GM23248 (cell line): ENCODE measurements around the gene KCNAB3.

Experiments used
- EZH2 ChIP-seq: fragments of 200-600 bp; sonication (generic); IDR thresholded peaks from 2 replicates; pipeline ENCODE4 v1.6.1; 2018; ENCODE audit warnings: antibody characterized with exemption, mild to moderate bottlenecking; ENCODE audit not compliant: insufficient read depth, poor library complexity, severe bottlenecking
- EZH2phosphoT487 ChIP-seq: fragments of 200-600 bp; sonication (generic); IDR thresholded peaks from 2 replicates; pipeline ENCODE4 v1.6.1; 2018; ENCODE audit warnings: antibody characterized with exemption, moderate library complexity, mild to moderate bottlenecking, low read depth; ENCODE audit not compliant: insufficient read depth

DNA sequence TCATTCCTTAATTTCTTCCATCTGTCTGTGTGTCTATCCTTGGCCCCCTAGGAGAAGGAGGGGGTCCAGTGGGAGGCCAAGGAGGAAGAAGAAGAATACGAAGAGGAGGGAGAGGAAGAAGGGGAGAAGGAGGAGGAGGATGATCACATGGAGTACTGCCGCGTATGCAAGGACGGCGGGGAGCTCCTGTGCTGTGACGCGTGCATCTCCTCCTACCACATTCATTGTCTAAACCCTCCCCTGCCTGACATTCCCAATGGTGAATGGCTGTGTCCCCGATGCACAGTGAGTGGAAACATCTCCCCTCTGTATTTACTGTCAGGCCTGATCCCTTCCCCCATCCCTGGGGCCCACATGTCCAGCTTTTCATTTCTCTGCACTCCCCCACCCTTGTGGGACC, 34.8 kb downstream of the KCNAB3 start:
- TF ChIP-seq EZH2phosphoT487 (no peak), EZH2 (no peak)
